Measurements from ENCODE around the gene RCN1. TPM values are rescaled to one million over a fixed set of nuclear protein-coding genes. Genes with fewer than 3 reads are reported as not detected.

Gene RCN1
- total and polyA plus RNA-seq, 2 donors (not counting 3 experiments of a cell fraction or from before 2014, with no cell fraction given) = 174 to 285 TPM

GRCh38 chr11:32098142-32098903, 7.4 kb downstream of the RCN1 start:
- H4K20me1 ChIP-seq (replicated peaks; ENCODE audit: control insufficient read depth, extremely low read depth, insufficient read depth, low read length) = peaks cover 3% of the 10 kb centered on the region
- H3K27me3 ChIP-seq (ENCODE audit: control insufficient read depth in 2 of 2, insufficient read depth in 2 of 2, low read length in 2 of 2) = no peaks in the 10 kb centered on the region
- ChIA-PET POLR2A (no interaction called here), CTCF (no interaction called here)
- H3K4me3 ChIP-seq (replicated peaks in 1 of 3; ENCODE audit: insufficient read depth in 1 of 3, low read depth in 1 of 3, low read length in 3 of 3) = no peak overlapping the region
- no peak overlapping the region for H2AFZ ChIP-seq (ENCODE audit: low read depth, low read length)
- no peak for TF ChIP-seq MAX (IDR thresholded peaks at IDR 0.05; ENCODE audit: insufficient read depth, insufficient read length)
- no peak for TF ChIP-seq CTCF (IDR thresholded peaks at IDR 0.05; ENCODE audit: extremely low read depth in 1 of 2, insufficient read depth in 1 of 2, low read depth in 1 of 2, low read length in 2 of 2)
- no peak for TF ChIP-seq JUN (IDR thresholded peaks at IDR 0.05; ENCODE audit: borderline replicate concordance, insufficient read depth, insufficient read length, low read depth)
- no peak for TF ChIP-seq MYC (IDR thresholded peaks at IDR 0.05; ENCODE audit: low read depth, low read length)
- no peak for TF ChIP-seq FOS (IDR thresholded peaks at IDR 0.05; ENCODE audit: borderline replicate concordance, insufficient read depth, low read length)
- TF ChIP-seq POLR2AphosphoS5 (IDR thresholded peaks at IDR 0.05; ENCODE audit: insufficient read depth, low read depth, low read length) = no peak
- TF ChIP-seq EZH2 (IDR thresholded peaks at IDR 0.05; ENCODE audit: borderline replicate concordance, low read depth, low read length, severe bottlenecking) = no peak
- no peak for TF ChIP-seq POLR2A (IDR thresholded peaks at IDR 0.05; ENCODE audit: low read depth, low read length)
- no peak for TF ChIP-seq GATA2 (IDR thresholded peaks at IDR 0.05; ENCODE audit: insufficient read depth, insufficient read length, low read depth, low read length)
- H3K4me2 ChIP-seq (ENCODE audit: insufficient read depth, low read length) = no peak overlapping the region
- peaks cover 30% of the 10 kb centered on the region for H3K4me1 ChIP-seq (ENCODE audit: control insufficient read depth, extremely low read depth, insufficient read depth, low read length)
- no peak overlapping the region for H3K27ac ChIP-seq (ENCODE audit: insufficient read depth, low read depth, low read length)
- intact Hi-C loops (cut with micrococcal nuclease) (no loop called here), dilution Hi-C loops (cut with MboI; ENCODE audit: extremely low pct_ligation_motif_present, low sequenced_read_pairs) (no loop called here)
- BruUV-seq (replicated peaks) = no TSS peak
- DNase-seq (ENCODE audit: low read depth, low spot score) = no peak
- H3K9ac ChIP-seq (replicated peaks; ENCODE audit: extremely low read depth, insufficient read depth, low read length) = no peak overlapping the region
- peaks cover 46% of the 10 kb centered on the region for H3K79me2 ChIP-seq (ENCODE audit: control insufficient read depth, insufficient read depth, low read length)
- H3K9me3 ChIP-seq (replicated peaks; ENCODE audit: control insufficient read depth, insufficient read depth, low read length) = no peaks in the 10 kb centered on the region
- H3K9me1 ChIP-seq (replicated peaks; ENCODE audit: control insufficient read depth, extremely low read depth, insufficient read depth, low read length) = no peaks in the 10 kb centered on the region
- peaks cover 28 to 29% of the 10 kb centered on the region in 2 experiments for H3K36me3 ChIP-seq (ENCODE audit: control insufficient read depth in 2 of 2, extremely low read depth in 1 of 2, insufficient read depth in 2 of 2, low read length in 2 of 2)
- FAIRE-seq = no peak
